Raji (cell line): Measurements from ENCODE around the gene ASB18.

Source experiments
- POLR2A ChIP-seq: IDR thresholded peaks from 2 replicates; pipeline ENCODE4 v1.6.1; 2011; ENCODE audit warnings: low read depth, low read length, control low read depth; ENCODE audit not compliant: insufficient read depth

Gene ASB18

DNA sequence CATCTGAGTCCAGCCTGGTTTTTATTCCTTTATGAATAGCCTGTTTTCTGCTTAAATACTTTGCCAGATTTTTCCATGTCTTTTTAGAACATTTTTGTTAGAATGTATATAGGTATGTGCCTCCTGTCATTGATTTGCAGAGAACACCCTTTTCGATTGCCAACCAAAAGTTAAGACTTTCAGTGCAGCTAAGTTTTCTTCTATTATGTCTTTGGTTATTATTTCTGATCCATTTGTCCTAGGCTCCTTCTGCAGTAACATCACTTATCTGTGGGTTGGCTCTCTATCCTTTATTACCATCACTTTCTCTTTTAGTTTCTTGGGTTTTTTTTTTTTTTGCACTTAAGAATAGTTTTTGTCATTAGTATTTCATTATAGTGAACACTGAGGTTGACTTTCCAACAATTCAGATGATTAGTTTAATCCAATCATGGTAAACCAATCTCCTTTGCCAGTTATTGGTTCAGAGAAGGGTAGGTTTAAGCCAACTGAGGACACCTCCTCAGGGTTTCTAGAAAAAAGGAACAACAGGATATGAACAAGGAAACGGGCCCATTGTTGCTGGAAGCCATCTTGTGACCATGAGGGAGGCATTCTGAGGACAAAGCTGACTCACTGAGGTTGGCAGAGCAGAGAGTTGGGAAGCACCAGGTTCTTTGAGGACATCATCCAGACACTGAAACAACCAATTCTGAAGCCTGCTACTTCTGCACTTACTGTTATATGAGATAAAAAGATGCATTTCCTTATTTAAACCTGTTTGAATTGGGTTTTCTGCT, 58.1 kb downstream of the ASB18 start:
- TF ChIP-seq POLR2A: no peak

DNA sequence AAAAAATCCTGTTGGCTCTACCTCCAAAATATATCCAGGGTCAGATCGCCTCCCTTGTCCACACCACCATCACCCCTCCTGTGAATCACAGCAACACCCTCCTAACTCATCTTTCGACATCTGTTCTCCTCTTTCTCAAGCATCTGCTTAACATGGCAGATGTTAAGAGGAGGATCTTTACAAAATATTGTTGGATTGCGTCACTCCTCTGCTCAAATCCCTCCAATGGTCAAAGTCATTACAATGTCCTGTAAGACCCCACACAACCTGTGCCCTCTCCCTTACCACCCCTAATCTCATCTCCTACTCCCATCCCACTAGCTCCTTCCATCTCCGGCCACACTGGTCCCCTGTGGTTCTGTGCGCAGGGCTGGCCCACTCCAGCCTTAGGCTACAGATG, 59.3 kb downstream of the ASB18 start:
- TF ChIP-seq POLR2A: no peak

DNA sequence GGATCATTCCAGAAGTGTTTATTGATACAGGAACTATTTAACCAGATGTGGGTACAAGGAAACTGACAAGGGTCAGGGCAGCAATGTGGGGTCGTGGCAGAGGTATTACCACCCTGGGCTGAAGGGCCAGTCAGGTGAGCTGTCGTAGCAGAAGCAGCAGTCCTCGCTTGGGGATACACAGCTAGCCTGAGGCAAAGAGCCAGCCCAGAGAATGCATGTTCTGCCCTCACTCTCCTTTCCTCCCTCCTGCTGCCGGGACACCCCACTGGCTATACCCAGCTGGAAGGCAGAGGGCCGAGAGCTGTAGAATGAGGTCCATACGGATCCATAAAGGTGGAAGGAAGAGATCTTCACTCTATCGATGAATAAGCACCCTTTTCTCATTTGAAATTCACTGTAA, 63.8 kb downstream of the ASB18 start:
- no peak for TF ChIP-seq POLR2A

GRCh38 chr2:236196366-236196765, 67.8 kb downstream of the ASB18 start:
- TF ChIP-seq POLR2A: no peak

DNA sequence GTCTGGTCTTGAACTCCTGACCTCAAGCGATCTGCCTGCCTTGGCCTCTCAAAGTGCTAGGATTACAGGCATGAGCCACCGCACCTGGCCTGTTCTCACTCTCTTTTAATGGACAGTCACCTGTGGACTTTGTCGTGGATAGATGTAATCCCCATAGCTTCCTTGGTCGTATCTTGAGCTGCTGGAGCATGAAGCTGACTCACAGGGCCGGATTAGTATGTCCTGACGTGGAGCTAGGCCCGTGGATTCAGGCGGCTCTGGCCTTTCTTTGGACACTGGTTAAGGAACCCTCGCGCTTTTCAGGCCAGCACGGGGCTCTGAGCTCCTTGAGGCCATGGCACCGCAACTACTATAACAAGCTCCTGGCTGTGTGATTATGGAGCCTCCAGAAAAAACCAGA, 68.5 kb downstream of the ASB18 start:
- no peak for TF ChIP-seq POLR2A

DNA sequence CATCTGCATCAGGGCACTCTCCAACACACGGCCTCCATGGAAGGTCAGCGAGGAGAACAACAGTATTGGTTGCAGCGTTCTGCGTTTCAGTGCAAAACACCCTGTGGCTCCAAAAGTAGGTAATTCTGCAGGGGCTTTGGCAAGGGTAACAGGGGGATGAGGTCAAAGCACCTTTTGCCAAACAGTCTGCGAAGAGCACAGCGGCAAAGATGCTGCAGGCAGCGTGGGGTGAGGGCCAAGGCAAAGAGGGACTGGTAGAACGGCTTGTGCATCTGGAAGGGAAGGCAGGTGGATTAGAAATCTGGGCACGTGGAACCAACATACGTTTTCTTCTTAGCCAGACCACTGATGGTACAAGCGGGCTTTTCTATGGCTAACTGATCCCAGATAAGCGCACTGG, 69.4 kb downstream of the ASB18 start:
- TF ChIP-seq POLR2A: no peak

GRCh38 chr2:236193026-236193425, 71.2 kb downstream of the ASB18 start:
- TF ChIP-seq POLR2A: no peak

- no peak for TF ChIP-seq POLR2A
Measured at GRCh38 chr2:236190674-236191073, 73.5 kb downstream of the ASB18 start.

GRCh38 chr2:236184701-236185100, 79.5 kb downstream of the ASB18 start:
- no peak for TF ChIP-seq POLR2A

- TF ChIP-seq POLR2A: no peak
Measured at GRCh38 chr2:236180831-236181453, 83.3 kb downstream of the ASB18 start.

DNA sequence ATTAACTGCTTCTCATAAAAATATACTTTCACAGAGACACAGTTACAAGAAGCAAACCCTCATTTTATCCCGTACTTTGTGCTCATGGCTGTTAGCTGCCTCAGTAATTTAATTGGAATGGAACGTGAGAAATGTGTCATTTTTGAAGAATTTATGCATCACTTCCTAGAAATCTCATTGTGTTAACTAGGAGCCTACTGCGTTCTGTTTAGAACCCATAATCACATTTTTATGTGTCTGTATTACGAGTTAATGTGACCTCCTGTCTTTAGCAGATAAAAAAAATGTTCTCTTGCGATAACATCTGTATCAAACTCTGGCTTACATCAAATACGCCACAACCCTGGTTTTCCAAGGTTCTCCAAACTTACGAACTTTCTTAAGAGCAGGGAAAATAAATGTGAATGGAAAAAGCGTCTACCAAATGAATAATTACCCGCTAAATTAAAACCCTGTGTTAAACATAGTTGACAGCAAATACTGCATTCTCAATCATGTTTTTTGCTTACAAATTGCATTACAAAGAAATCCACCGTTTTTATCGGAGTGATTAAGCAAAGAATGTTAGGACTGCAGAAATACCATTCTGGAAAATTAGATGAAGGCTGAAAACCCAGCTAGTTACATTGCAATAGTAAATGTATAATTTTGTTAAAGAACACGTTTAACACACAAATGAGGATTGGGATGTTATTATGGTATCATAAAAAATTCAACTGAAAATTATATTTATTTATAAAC, 84.0 kb downstream of the ASB18 start:
- no peak for TF ChIP-seq POLR2A

DNA sequence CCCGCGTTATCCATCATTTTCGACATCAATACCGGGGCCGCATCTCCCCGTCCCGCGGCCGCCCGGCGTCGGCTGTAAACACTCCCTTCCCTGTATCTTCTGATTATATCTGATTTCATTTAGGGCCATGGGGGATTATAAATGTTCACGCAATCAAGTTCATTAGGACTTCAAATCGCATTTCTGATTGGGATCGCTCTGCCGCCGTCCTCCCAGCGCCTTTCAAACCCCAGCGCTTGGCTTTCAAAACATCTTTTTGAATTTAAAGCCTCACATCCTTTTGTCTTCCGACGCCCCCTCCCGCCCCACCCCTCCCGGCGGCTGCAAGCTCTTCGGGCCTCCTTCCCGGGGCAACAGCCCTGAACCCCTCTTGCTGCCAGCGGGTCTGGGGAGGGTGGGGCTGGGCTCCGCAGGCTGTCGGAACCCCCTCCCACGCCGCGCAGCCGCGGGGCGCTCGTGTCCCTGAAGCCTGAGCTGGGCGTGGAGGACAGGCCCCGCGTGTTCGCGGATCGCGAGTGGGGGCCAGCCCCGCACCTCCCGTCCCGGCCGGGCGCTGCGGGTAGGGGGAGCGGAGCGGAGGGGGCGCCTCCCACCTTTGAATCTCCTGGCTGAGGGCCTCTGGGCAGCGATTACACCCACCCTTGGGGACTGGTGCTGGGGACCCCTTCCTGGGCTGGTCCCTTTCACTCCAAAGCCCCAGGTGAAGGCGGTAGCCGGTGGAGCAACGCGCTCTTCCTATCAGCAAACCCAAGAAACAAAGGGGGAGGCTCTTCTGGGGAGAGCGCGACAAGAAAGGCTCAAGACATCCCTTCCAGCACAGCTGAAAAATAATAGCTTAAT, 84.8 kb downstream of the ASB18 start:
- no peak for TF ChIP-seq POLR2A

GRCh38 chr2:236178890-236179235, 85.3 kb downstream of the ASB18 start:
- no peak for TF ChIP-seq POLR2A

- no peak for TF ChIP-seq POLR2A
Measured at GRCh38 chr2:236177967-236178889, 86.0 kb downstream of the ASB18 start.

DNA sequence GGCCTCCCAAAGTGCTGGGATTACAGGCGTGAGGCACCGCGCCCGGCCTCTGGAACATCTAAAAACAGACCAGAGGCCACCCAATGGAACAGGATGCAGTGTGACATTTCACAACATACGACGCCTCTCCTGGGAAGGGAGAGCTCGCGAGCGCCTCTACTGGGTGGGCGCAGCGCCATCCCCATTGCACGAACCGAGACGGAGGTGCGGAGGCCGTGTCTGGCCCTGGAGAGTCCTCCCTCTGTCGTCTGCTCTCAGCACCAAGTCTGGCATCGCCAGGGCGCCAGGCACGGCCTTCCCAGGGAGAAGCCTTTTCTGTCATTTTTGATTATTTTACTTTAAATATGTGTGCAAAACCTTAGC, 86.6 kb downstream of the ASB18 start:
- TF ChIP-seq POLR2A: no peak

DNA sequence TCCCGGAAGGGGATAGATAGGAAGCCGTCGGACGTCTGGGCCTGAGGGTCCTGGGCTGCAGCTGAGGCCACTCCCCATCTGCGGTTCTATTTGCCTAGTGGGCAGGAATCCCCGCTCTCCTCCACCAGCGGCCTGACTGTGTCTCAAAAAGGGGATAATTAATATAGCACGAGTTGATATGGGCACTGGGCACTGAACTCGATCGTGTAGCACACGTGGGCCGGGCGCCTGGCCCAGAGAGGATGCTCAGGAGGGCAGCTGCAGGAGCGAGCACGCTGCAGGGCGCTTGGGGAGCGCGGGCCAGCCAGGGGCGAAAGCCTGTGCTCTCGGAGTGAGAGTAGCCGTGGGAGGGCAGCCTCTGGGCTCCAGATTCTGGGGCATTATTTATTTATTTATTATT, 87.3 kb downstream of the ASB18 start:
- TF ChIP-seq POLR2A: no peak
